Neural cell (in vitro differentiated cells): Measurements from ENCODE around the gene PIK3C2G. TPM values are rescaled to one million over a fixed set of nuclear protein-coding genes. Genes with fewer than 3 reads are reported as not detected.

Source experiments
- H2AFZ ChIP-seq: fragments of 200-600, 300-800 bp; sonication (generic), shearing (Covaris generic); 2 replicates; pipeline ENCODE4 v1.6.0; 2014; ENCODE audit warnings: low read depth, mild to moderate bottlenecking, antibody characterized with exemption, low read length, moderate library complexity
- H3F3A ChIP-seq: fragments of 200-600 bp; shearing (Covaris generic); 2 replicates; pipeline ENCODE4 v1.6.1; 2016; ENCODE audit warnings: mild to moderate bottlenecking, moderate library complexity, mixed read lengths, antibody characterized with exemption, low read length; ENCODE audit not compliant: insufficient read depth, poor library complexity, severe bottlenecking
- H3K27ac ChIP-seq: fragments of 200-600, 300-800 bp; sonication (generic), shearing (Covaris generic); 2 replicates; pipeline ENCODE4 v1.5.1; 2014; ENCODE audit warnings: mild to moderate bottlenecking, low read length, moderate library complexity
- H3K27me3 ChIP-seq: fragments of 300-800, 200-600 bp; sonication (generic), shearing (Covaris generic); 2 replicates; pipeline ENCODE4 v1.6.0; 2014; ENCODE audit warnings: mild to moderate bottlenecking, low read depth, low read length, moderate library complexity; ENCODE audit not compliant: insufficient read depth
- H3K36me3 ChIP-seq: fragments of 300-800, 200-600 bp; sonication (generic), shearing (Covaris generic); 2 replicates; pipeline ENCODE4 v1.5.1; 2014; ENCODE audit warnings: mild to moderate bottlenecking, antibody characterized with exemption, low read length, moderate library complexity; ENCODE audit not compliant: insufficient read depth
- H3K4me2 ChIP-seq: fragments of 300-800, 200-600 bp; sonication (generic), shearing (Covaris generic); 2 replicates; pipeline ENCODE4 v1.6.0; 2014; ENCODE audit warnings: mild to moderate bottlenecking, low read length
- H3K4me3 ChIP-seq: fragments of 300-800, 200-600 bp; sonication (generic), shearing (Covaris generic); 2 replicates; pipeline ENCODE4 v1.5.1; 2014; ENCODE audit warnings: mild to moderate bottlenecking, low read length, moderate library complexity
- H3K79me2 ChIP-seq: fragments of 200-600 bp; shearing (Covaris generic); replicated peaks from 2 replicates; pipeline ENCODE4 v1.6.0; 2014; ENCODE audit warnings: mild to moderate bottlenecking, low read length, moderate library complexity; ENCODE audit not compliant: insufficient read depth
- H3K9ac ChIP-seq: fragments of 300-800, 200-600 bp; sonication (generic), shearing (Covaris generic); 2 replicates; pipeline ENCODE4 v1.6.1; 2016; ENCODE audit warnings: mild to moderate bottlenecking, low read length, mixed read lengths
- H3K9me2 ChIP-seq: fragments of 200-600 bp; shearing (Covaris generic); 2 replicates; pipeline ENCODE4 v1.6.1; 2016; ENCODE audit warnings: mild to moderate bottlenecking, low read length, mixed read lengths; ENCODE audit not compliant: insufficient read depth
- H3K9me3 ChIP-seq: fragments of 200-600, 300-800 bp; sonication (generic), shearing (Covaris generic); 2 replicates; pipeline ENCODE4 v1.6.1; 2016; ENCODE audit warnings: mild to moderate bottlenecking, mixed run types, low read length, moderate library complexity, mixed read lengths
- H4K20me1 ChIP-seq: fragments of 200-600 bp; shearing (Covaris generic); 2 replicates; pipeline ENCODE4 v1.6.1; 2016; ENCODE audit warnings: mild to moderate bottlenecking, mixed run types; ENCODE audit not compliant: insufficient read depth
- CTCF ChIP-seq: fragments of 450-650 bp; IDR thresholded peaks from 2 replicates; pipeline ENCODE4 v1.5.1; 2014; ENCODE audit warnings: antibody characterized with exemption, mild to moderate bottlenecking, moderate library complexity; ENCODE audit not compliant: poor library complexity, severe bottlenecking
- EP300 ChIP-seq: fragments of 450-650 bp; conservative IDR thresholded peaks from 2 replicates; pipeline ENCODE4 v1.6.1; 2014; ENCODE audit warnings: antibody characterized with exemption, mild to moderate bottlenecking, moderate library complexity; ENCODE audit not compliant: poor library complexity, severe bottlenecking
- EZH2 ChIP-seq: fragments of 200-600, 300-800 bp; shearing (Covaris generic), sonication (generic); IDR thresholded peaks from 2 replicates; pipeline ENCODE4 v1.6.1; 2014; ENCODE audit warnings: antibody characterized with exemption, low read length, borderline replicate concordance, mild to moderate bottlenecking; ENCODE audit not compliant: insufficient read depth, poor library complexity, severe bottlenecking
- MXI1 ChIP-seq: fragments of 450-650 bp; conservative IDR thresholded peaks from 2 replicates; pipeline ENCODE4 v1.6.1; 2014; ENCODE audit warnings: antibody characterized with exemption, mild to moderate bottlenecking; ENCODE audit not compliant: poor library complexity, severe bottlenecking
- POLR2AphosphoS5 ChIP-seq: IDR thresholded peaks from 2 replicates; pipeline ENCODE4 v1.6.1; 2012
- RAD21 ChIP-seq: fragments of 450-650 bp; conservative IDR thresholded peaks from 2 replicates; pipeline ENCODE4 v1.6.1; 2014; ENCODE audit warnings: antibody characterized with exemption, mild to moderate bottlenecking, moderate library complexity
- REST ChIP-seq: IDR thresholded peaks from 2 replicates; pipeline ENCODE4 v1.6.1; 2012; ENCODE audit warnings: borderline replicate concordance
- SMC3 ChIP-seq: fragments of 450-650 bp; conservative IDR thresholded peaks from 2 replicates; pipeline ENCODE4 v1.6.1; 2014; ENCODE audit warnings: antibody characterized with exemption, mild to moderate bottlenecking, moderate library complexity; ENCODE audit not compliant: poor library complexity
- TAF1 ChIP-seq: IDR thresholded peaks from 2 replicates; pipeline ENCODE4 v1.6.1; 2012; ENCODE audit warnings: low read depth
- polyA plus RNA-seq: library from polyadenylated mRNA; depleted of rRNA; stranded (reverse); fragments of >200 nt; gene quantifications from 2 replicates; pipeline ENCODE4 v1.2.3, GENCODE V29; 2014

PIK3C2G gene
- polyA plus RNA-seq, 1 donor from 2014 or later: not detected

- H3K4me2 ChIP-seq: no peak overlapping the region
- no peaks in the 10 kb centered on the region for H3K79me2 ChIP-seq
- H3K27ac ChIP-seq: no peak overlapping the region
- no peaks in the 10 kb centered on the region for H3F3A ChIP-seq
- H3K9ac ChIP-seq: no peak overlapping the region
- H4K20me1 ChIP-seq: no peaks in the 10 kb centered on the region
- no peak for TF ChIP-seq RAD21
- no peak for TF ChIP-seq CTCF
- no peak for TF ChIP-seq REST
- TF ChIP-seq MXI1: no peak
- no peak for TF ChIP-seq SMC3
- TF ChIP-seq TAF1: no peak
- no peak for TF ChIP-seq POLR2AphosphoS5
- TF ChIP-seq EP300: no peak
- no peak for TF ChIP-seq EZH2
- H3K36me3 ChIP-seq: no peaks in the 10 kb centered on the region
- H3K9me2 ChIP-seq: peaks cover 4% of the 10 kb centered on the region
- no peaks in the 10 kb centered on the region for H3K27me3 ChIP-seq
- no peaks in the 10 kb centered on the region for H3K9me3 ChIP-seq
- no peak overlapping the region for H3K4me3 ChIP-seq
- H2AFZ ChIP-seq: no peak overlapping the region
These were observed 153.4 kb downstream of the PIK3C2G start for GRCh38 chr12:18414671-18415070.

GRCh38 chr12:18415227-18415626 lies 153.9 kb downstream of the PIK3C2G start:
- no peaks in the 10 kb centered on the region for H3K9me3 ChIP-seq
- H3K79me2 ChIP-seq: no peaks in the 10 kb centered on the region
- H4K20me1 ChIP-seq: no peaks in the 10 kb centered on the region
- no peak overlapping the region for H3K9ac ChIP-seq
- H3K27me3 ChIP-seq: no peaks in the 10 kb centered on the region
- H2AFZ ChIP-seq: no peak overlapping the region
- H3K9me2 ChIP-seq: peaks cover 4% of the 10 kb centered on the region
- TF ChIP-seq POLR2AphosphoS5 (no peak), EZH2 (no peak), SMC3 (no peak), MXI1 (no peak), RAD21 (no peak), CTCF (no peak), TAF1 (no peak), REST (no peak), EP300 (no peak)
- H3K27ac ChIP-seq: no peak overlapping the region
- H3K4me2 ChIP-seq: no peak overlapping the region
- H3F3A ChIP-seq: no peaks in the 10 kb centered on the region
- H3K36me3 ChIP-seq: no peaks in the 10 kb centered on the region
- no peak overlapping the region for H3K4me3 ChIP-seq
